Activated B cell treated with CpG ODN at 0.5 μM for 24 hours (primary cell): Measurements from ENCODE around the gene MYOF. TPM values are rescaled to one million over a fixed set of nuclear protein-coding genes. Genes with fewer than 3 reads are reported as not detected.

Experiments
- ATAC-seq: fragments of 200-7000 bp; cut with Tn5 transposase; one replicate; pipeline ENCODE4 v1.10.0; 2021; ENCODE audit warnings: low read depth, mild to moderate bottlenecking, moderate library complexity
- CTCF ChIA-PET: fragments of 350-600 bp; sonication (Branson Sonifier 250); formaldehyde crosslinking; loops from one replicate; lab custom pipeline; 2021; ENCODE audit warnings: antibody characterized with exemption; lab: Charles Lee
- POLR2A ChIA-PET: fragments of 350-600 bp; sonication (Branson Sonifier 250); formaldehyde crosslinking; loops from one replicate; lab custom pipeline; 2021; ENCODE audit warnings: antibody characterized with exemption; lab: Charles Lee
- DNase-seq: peaks from one replicate; pipeline ENCODE4 v3.0.0; 2022
- H3K27ac Mint-ChIP-seq: one replicate; pipeline ENCODE4 v1.8.0; 2020; ENCODE audit warnings: mixed read lengths
- H3K27me3 Mint-ChIP-seq: one replicate; pipeline ENCODE4 v1.8.0; 2021; ENCODE audit warnings: mixed read lengths
- H3K36me3 Mint-ChIP-seq: one replicate; pipeline ENCODE4 v1.8.0; 2021; ENCODE audit warnings: low read depth, mixed read lengths
- H3K4me1 Mint-ChIP-seq: one replicate; pipeline ENCODE4 v1.8.0; 2021; ENCODE audit warnings: mixed read lengths
- H3K4me3 Mint-ChIP-seq: one replicate; pipeline ENCODE4 v1.8.0; 2020; ENCODE audit warnings: mild to moderate bottlenecking, mixed read lengths
- H3K9me3 Mint-ChIP-seq: one replicate; pipeline ENCODE4 v1.8.0; 2020; ENCODE audit warnings: mixed read lengths
- CTCF ChIP-seq: fragments of 200-600 bp; IDR thresholded peaks from one replicate; pipeline ENCODE4 v1.8.0; 2022; ENCODE audit warnings: antibody characterized with exemption, mild to moderate bottlenecking
- intact Hi-C: fragments of 100-400 bp; cut with micrococcal nuclease; formaldehyde crosslinking; loops from one replicate; pipeline ENCODE4 v1.15.1; 2024
- total RNA-seq: library from RNA; stranded (reverse); gene quantifications from 2 replicates; pipeline ENCODE4 v1.2.3, GENCODE V29; 2022

Gene MYOF
- total RNA-seq, 1 donor from 2014 or later: 0.09 TPM

GRCh38 chr10:93452143-93452542, 30.0 kb downstream of the MYOF start:
- no peaks in the 10 kb centered on the region for H3K9me3 Mint-ChIP-seq
- ChIA-PET CTCF (no interaction called here), POLR2A (no interaction called here)
- ATAC-seq (no peak), DNase-seq (no peak)
- peaks cover 2% of the 10 kb centered on the region for H3K27me3 Mint-ChIP-seq
- H3K4me1 Mint-ChIP-seq: peaks cover 1% of the 10 kb centered on the region
- H3K4me3 Mint-ChIP-seq: no peak overlapping the region
- no peak overlapping the region for H3K27ac Mint-ChIP-seq
- no peaks in the 10 kb centered on the region for H3K36me3 Mint-ChIP-seq
- no peak for TF ChIP-seq CTCF
- intact Hi-C loops: no loop called here

GRCh38 chr10:93451244-93451947, 30.7 kb downstream of the MYOF start:
- H3K4me3 Mint-ChIP-seq: no peak overlapping the region
- POLR2A ChIA-PET: no interaction called here
- peaks cover 2% of the 10 kb centered on the region for H3K27me3 Mint-ChIP-seq
- peaks cover 1% of the 10 kb centered on the region for H3K4me1 Mint-ChIP-seq
- intact Hi-C loops: no loop called here
- CTCF ChIA-PET: no interaction called here
- no peak for TF ChIP-seq CTCF
- H3K36me3 Mint-ChIP-seq: no peaks in the 10 kb centered on the region
- no peaks in the 10 kb centered on the region for H3K9me3 Mint-ChIP-seq
- DNase-seq (no peak), ATAC-seq (no peak)
- H3K27ac Mint-ChIP-seq: no peak overlapping the region

- Mint-ChIP-seq H3K4me3 (no peak overlapping the region), H3K4me1 (peaks cover 1% of the 10 kb centered on the region), H3K9me3 (no peaks in the 10 kb centered on the region), H3K36me3 (no peaks in the 10 kb centered on the region), H3K27ac (no peak overlapping the region), H3K27me3 (no peaks in the 10 kb centered on the region)
- ATAC-seq (no peak), DNase-seq (no peak)
- ChIA-PET POLR2A (no interaction called here), CTCF (no interaction called here)
- no peak for TF ChIP-seq CTCF
- intact Hi-C loops: no loop called here
Measured at GRCh38 chr10:93447970-93448369, 34.2 kb downstream of the MYOF start.

- intact Hi-C loops: no loop called here
- CTCF ChIA-PET: no interaction called here
- no peak for TF ChIP-seq CTCF
- H3K27ac Mint-ChIP-seq: no peak overlapping the region
- H3K9me3 Mint-ChIP-seq: no peaks in the 10 kb centered on the region
- no peaks in the 10 kb centered on the region for H3K4me1 Mint-ChIP-seq
- POLR2A ChIA-PET: no interaction called here
- no peaks in the 10 kb centered on the region for H3K36me3 Mint-ChIP-seq
- no peaks in the 10 kb centered on the region for H3K27me3 Mint-ChIP-seq
- no peak overlapping the region for H3K4me3 Mint-ChIP-seq
- DNase-seq (no peak), ATAC-seq (no peak)
Measured at GRCh38 chr10:93447019-93447418, 35.1 kb downstream of the MYOF start.

- H3K4me1 Mint-ChIP-seq: no peaks in the 10 kb centered on the region
- no peak for TF ChIP-seq CTCF
- ATAC-seq: no peak
- POLR2A ChIA-PET: interaction anchor here (0.7 kb wide), 1 partner anchor 49 kb away, joined by 3 read pairs; no protein-coding TSS in a partner anchor
- no peak overlapping the region for H3K4me3 Mint-ChIP-seq
- H3K9me3 Mint-ChIP-seq: no peaks in the 10 kb centered on the region
- no peaks in the 10 kb centered on the region for H3K27me3 Mint-ChIP-seq
- intact Hi-C loops: no loop called here
- CTCF ChIA-PET: no interaction called here
- no peak overlapping the region for H3K27ac Mint-ChIP-seq
- DNase-seq: no peak
- no peaks in the 10 kb centered on the region for H3K36me3 Mint-ChIP-seq
Measured at GRCh38 chr10:93445978-93446720, 36.0 kb downstream of the MYOF start.
